Measurements from ENCODE around the gene PCDHGA10. TPM values are rescaled to one million over a fixed set of nuclear protein-coding genes. Genes with fewer than 3 reads are reported as not detected.

Gene PCDHGA10
- total RNA-seq, 2 donors from 2014 or later, result 2.8 to 5.3 TPM

DNA sequence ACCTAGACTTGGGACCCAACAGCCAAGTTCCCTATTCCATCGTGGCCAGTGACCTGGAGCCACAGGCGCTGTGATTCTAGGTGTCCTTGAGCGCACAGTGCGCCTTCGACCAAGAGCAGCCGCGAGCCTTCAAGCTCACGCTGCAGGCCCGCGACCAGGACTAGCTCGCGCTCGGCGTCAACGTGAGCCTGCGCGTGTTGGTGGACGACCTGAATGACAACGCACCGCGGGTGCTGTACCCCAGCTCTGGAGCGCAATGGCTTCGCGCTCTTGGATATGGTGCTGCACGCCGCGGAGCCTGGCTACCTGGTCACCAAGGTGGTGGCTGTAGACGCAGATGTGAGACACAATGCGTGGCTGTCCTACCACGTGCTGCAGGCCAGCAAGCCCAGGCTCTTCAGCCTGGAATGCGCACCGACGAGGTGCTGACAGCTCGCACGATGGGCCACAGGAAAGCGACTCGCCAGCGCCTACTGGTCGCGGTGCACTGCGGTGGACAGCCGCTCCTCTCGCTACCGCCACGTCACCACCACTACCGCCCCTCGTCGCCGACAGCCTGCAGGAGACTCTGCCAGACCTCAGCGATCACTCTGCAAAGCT, 28.9 kb downstream of the PCDHGA10 start:
- no peak for DNase-seq
- intact Hi-C loops (cut with DNase I, micrococcal nuclease), result no loop called here
- ATAC-seq, result no peak

DNA sequence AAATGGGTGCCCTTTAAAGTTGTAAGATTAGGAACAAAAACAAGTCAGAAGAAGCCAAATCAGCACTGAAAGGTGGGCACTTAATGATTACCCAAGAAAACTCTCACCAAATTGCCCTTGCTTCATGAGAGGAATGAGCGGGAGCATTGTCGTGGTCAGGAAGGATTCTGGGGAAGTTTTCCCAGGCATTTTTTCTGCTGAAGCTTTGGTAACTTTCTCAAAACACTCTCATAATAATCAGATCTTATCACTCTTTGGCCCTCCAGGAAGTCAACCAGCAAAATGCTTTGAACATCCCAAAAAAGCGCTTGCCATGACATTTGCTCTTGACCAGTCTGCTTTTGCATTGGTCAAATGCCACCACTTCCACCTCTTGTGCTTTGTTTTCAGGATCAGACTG, 52.6 kb downstream of the PCDHGA10 start:
- intact Hi-C loops (cut with DNase I, micrococcal nuclease), result no loop called here
- no peak for DNase-seq
- ATAC-seq, result no peak

Other genes starting within 250 kb of the PCDHGA10 start
- under 1 TPM; 0.12 to 0.34 TPM for gene PCDHB7, start 240.3 kb upstream of the PCDHGA10 start, total RNA-seq
- gene PCDHB8, start 235.2 kb upstream of the PCDHGA10 start, total RNA-seq, result under 1 TPM; 0.59 to 0.67 TPM
- 1 to 10 TPM in 1 of 2 donors, under 1 TPM in 1; 0.34 to 1.2 TPM for gene PCDHB16, start 230.6 kb upstream of the PCDHGA10 start, total RNA-seq
- gene PCDHB9, start 225.8 kb upstream of the PCDHGA10 start, total RNA-seq, result under 1 TPM; 0.34 to 0.61 TPM
- gene PCDHB10, start 220.6 kb upstream of the PCDHGA10 start, total RNA-seq, result under 1 TPM; 0.40 to 0.56 TPM
- 1 to 10 TPM in 1 of 2 donors, under 1 TPM in 1; 0.82 to 1.4 TPM for gene PCDHB11, start 213.4 kb upstream of the PCDHGA10 start, total RNA-seq
- under 1 TPM; 0.24 to 0.42 TPM for gene PCDHB12, start 204.3 kb upstream of the PCDHGA10 start, total RNA-seq
- gene PCDHB13, start 199.1 kb upstream of the PCDHGA10 start, total RNA-seq, result 1 to 10 TPM; 1.3 to 2.0 TPM
- 1 to 10 TPM; 1.2 to 1.7 TPM for gene PCDHB14, start 189.6 kb upstream of the PCDHGA10 start, total RNA-seq
- gene PCDHB15, start 167.6 kb upstream of the PCDHGA10 start, total RNA-seq, result 1 to 10 TPM in 1 of 2 donors, under 1 TPM in 1; 0.49 to 1.1 TPM
- 1 to 10 TPM in 1 of 2 donors, under 1 TPM in 1; 0.95 to 1.4 TPM for gene SLC25A2, start 108.9 kb upstream of the PCDHGA10 start, total RNA-seq
- gene TAF7, start 92.2 kb upstream of the PCDHGA10 start, total RNA-seq, result 10 to 100 TPM; 52.3 to 66.1 TPM
- under 1 TPM; 0.31 TPM for gene PCDHGA1, start 82.5 kb upstream of the PCDHGA10 start, total RNA-seq
- gene PCDHGA2, start 74.2 kb upstream of the PCDHGA10 start, total RNA-seq, result under 1 TPM; 0.31 to 0.75 TPM
- under 1 TPM; 0.21 to 0.39 TPM for gene PCDHGA3, start 69.2 kb upstream of the PCDHGA10 start, total RNA-seq
- 1 to 10 TPM in 1 of 2 donors, under 1 TPM in 1; 0.79 to 1.1 TPM for gene PCDHGB1, start 62.9 kb upstream of the PCDHGA10 start, total RNA-seq
- under 1 TPM; 0.37 to 0.84 TPM for gene PCDHGA4, start 58.0 kb upstream of the PCDHGA10 start, total RNA-seq
- 1 to 10 TPM; 1.6 to 1.7 TPM for gene PCDHGB2, start 53.0 kb upstream of the PCDHGA10 start, total RNA-seq
- 1 to 10 TPM in 1 of 2 donors, under 1 TPM in 1; 0.70 to 1.5 TPM for gene PCDHGA5, start 48.8 kb upstream of the PCDHGA10 start, total RNA-seq
- 1 to 10 TPM in 1 of 2 donors, under 1 TPM in 1; 0.98 to 1.5 TPM for gene PCDHGB3, start 42.7 kb upstream of the PCDHGA10 start, total RNA-seq
- 1 to 10 TPM; 1.6 to 2.0 TPM for gene PCDHGA6, start 39.1 kb upstream of the PCDHGA10 start, total RNA-seq
- gene PCDHGA7, start 30.2 kb upstream of the PCDHGA10 start, total RNA-seq, result 1 to 10 TPM; 1.3 to 1.5 TPM
- 1 to 10 TPM in 1 of 2 donors, under 1 TPM in 1; 0.98 to 1.3 TPM for gene PCDHGB4, start 25.3 kb upstream of the PCDHGA10 start, total RNA-seq
- under 1 TPM; 0.73 to 0.82 TPM for gene PCDHGA8, start 20.4 kb upstream of the PCDHGA10 start, total RNA-seq
- gene PCDHGB5, start 15.0 kb upstream of the PCDHGA10 start, total RNA-seq, result 1 to 10 TPM; 3.4 to 4.0 TPM
- 1 to 10 TPM; 1.6 to 2.6 TPM for gene PCDHGA9, start 10.2 kb upstream of the PCDHGA10 start, total RNA-seq
- gene PCDHGB6, start 5.0 kb upstream of the PCDHGA10 start, total RNA-seq, result 1 to 10 TPM; 1.9 to 2.2 TPM
- 1 to 10 TPM; 3.0 to 4.2 TPM for gene PCDHGB7, start 4.7 kb downstream of the PCDHGA10 start, total RNA-seq
- 1 to 10 TPM; 1.3 to 2.2 TPM for gene PCDHGA11, start 8.1 kb downstream of the PCDHGA10 start, total RNA-seq
- 1 to 10 TPM; 1.8 to 2.0 TPM for gene PCDHGA12, start 17.5 kb downstream of the PCDHGA10 start, total RNA-seq
- 10 to 100 TPM; 15.3 to 16.0 TPM for gene PCDHGC3, start 63.0 kb downstream of the PCDHGA10 start, total RNA-seq
- gene PCDHGC4, start 72.0 kb downstream of the PCDHGA10 start, total RNA-seq, result under 1 TPM; 0.64 to 0.92 TPM
- gene PCDHGC5, start 76.1 kb downstream of the PCDHGA10 start, total RNA-seq, result under 1 TPM; 0.75 to 0.76 TPM
- 100 to 1,000 TPM; 105 to 108 TPM for gene DIAPH1, start 206.0 kb downstream of the PCDHGA10 start, total RNA-seq
- 10 to 100 TPM; 37.8 to 40.5 TPM for gene HDAC3, start 223.9 kb downstream of the PCDHGA10 start, total RNA-seq
- 1 to 10 TPM; 2.9 to 3.5 TPM for gene RELL2, start 224.0 kb downstream of the PCDHGA10 start, total RNA-seq
- gene FCHSD1, start 238.4 kb downstream of the PCDHGA10 start, total RNA-seq, result 10 to 100 TPM; 15.0 to 19.2 TPM

Data from left colon (tissue), 2 donors.